ENCODE results near the gene CSNK1G3. TPM values are rescaled to one million over a fixed set of nuclear protein-coding genes. Genes with fewer than 3 reads are reported as not detected.

Gene CSNK1G3
- total RNA-seq, 1 experiment from 2014 or later, result 48.3 TPM

DNA sequence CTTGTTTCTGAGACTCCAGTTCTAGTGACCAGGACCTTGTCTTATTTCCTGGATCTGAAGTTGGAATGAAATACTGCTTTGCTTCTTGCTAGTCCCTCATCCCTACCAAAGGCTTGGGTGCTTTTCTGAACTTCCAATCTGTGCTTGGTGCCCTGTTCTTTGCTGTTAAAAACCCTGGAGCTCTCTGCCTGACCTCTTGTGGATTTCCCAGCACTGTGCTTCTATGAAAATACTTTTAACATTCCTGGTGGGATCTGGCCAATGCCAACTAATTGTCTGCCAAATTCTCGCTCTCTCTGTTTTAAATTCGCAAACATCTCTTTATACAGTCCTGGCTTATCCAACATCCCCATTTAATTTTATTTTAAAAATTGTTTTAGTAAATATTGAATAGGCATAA lies 26.7 kb upstream of the CSNK1G3 start:
- H3T11ph ChIP-seq (ENCODE audit: low read length), result no peak overlapping the region
- Mint-ChIP-seq H3K4me3 (no peak overlapping the region), H3K36me3 (ENCODE audit: insufficient read depth in 1 of 3, low read depth in 3 of 3) (no peaks in the 10 kb centered on the region), H3K27ac (no peak overlapping the region), H3K9me3 (no peaks in the 10 kb centered on the region), H3K27me3 (ENCODE audit: low read depth) (no peaks in the 10 kb centered on the region), H3K4me1 (no peaks in the 10 kb centered on the region; a peak in 1 of 4 replicates)
- no peaks in the 10 kb centered on the region for H3K4me1 ChIP-seq (ENCODE audit: insufficient read depth, low read length)
- no peak overlapping the region for H4K5ac ChIP-seq (ENCODE audit: insufficient read length, low read depth, low read length)
- no peak overlapping the region for H2BK5ac ChIP-seq (ENCODE audit: insufficient read length, low read length)
- TF ChIP-seq CTCF (conservative IDR thresholded peaks at IDR 0.05), result no peak
- no peak overlapping the region for H3K4ac ChIP-seq (ENCODE audit: low read depth, low read length)
- no peaks in the 10 kb centered on the region for H3K79me1 ChIP-seq (ENCODE audit: insufficient read depth, low read depth, low read length, poor library complexity, severe bottlenecking)
- no peak overlapping the region for H4K8ac ChIP-seq (replicated peaks; ENCODE audit: insufficient read length, low read depth, low read length)
- no peak overlapping the region for H2BK12ac ChIP-seq (ENCODE audit: insufficient read length, low read depth, low read length)
- no peaks in the 10 kb centered on the region for H3K9me3 ChIP-seq (ENCODE audit: control insufficient read depth, low read depth, low read length)
- no peak overlapping the region for H2BK15ac ChIP-seq (ENCODE audit: low read depth, low read length)
- no peak overlapping the region for H3K56ac ChIP-seq (ENCODE audit: insufficient read length, low read depth, low read length)
- WGBS (ENCODE audit: extremely low coverage, insufficient read length, low lambda C conversion rate), result no CpG with 5 or more reads among the region's 2 CpGs
- H3K14ac ChIP-seq (ENCODE audit: insufficient read depth, low read length), result no peak overlapping the region
- no peak overlapping the region for H3K27ac ChIP-seq (ENCODE audit: insufficient read length, low read depth, low read length)
- H3K23ac ChIP-seq (ENCODE audit: insufficient read length, low read depth, low read length), result no peak overlapping the region
- no peak overlapping the region for H3K9ac ChIP-seq (ENCODE audit: extremely low read depth, insufficient read length, low read length)
- DNase-seq, result no peak
- no peak overlapping the region for H3K4me2 ChIP-seq (ENCODE audit: insufficient read depth, insufficient read length, low read length)
- H3K79me2 ChIP-seq (ENCODE audit: insufficient read depth, low read length), result no peaks in the 10 kb centered on the region
- no peaks in the 10 kb centered on the region for H4K20me1 ChIP-seq (ENCODE audit: control insufficient read depth, insufficient read depth, insufficient read length)
- no peaks in the 10 kb centered on the region for H3K23me2 ChIP-seq (ENCODE audit: insufficient read length, low read depth, low read length, poor library complexity, severe bottlenecking)
- H2AFZ ChIP-seq (ENCODE audit: low read length), result no peak overlapping the region
- H3K18ac ChIP-seq (ENCODE audit: insufficient read length, low read depth, low read length), result no peak overlapping the region
- H2AK5ac ChIP-seq (ENCODE audit: insufficient read length, low read length), result no peak overlapping the region
- H2BK120ac ChIP-seq (ENCODE audit: low read depth, low read length, poor library complexity, severe bottlenecking), result no peak overlapping the region
- no peak overlapping the region for H4K91ac ChIP-seq (ENCODE audit: insufficient read length, low read depth, low read length)
- H2BK20ac ChIP-seq (ENCODE audit: low read depth, low read length, poor library complexity, severe bottlenecking), result no peak overlapping the region
- no peaks in the 10 kb centered on the region for H3K27me3 ChIP-seq (ENCODE audit: insufficient read depth, low read length)

All from H9 (cell line).